DMS 273 (cell line): ENCODE results near the gene CEND1.

Source experiments
- DNase-seq: peaks from one replicate; lab custom pipeline; 2025; ENCODE audit not compliant: unreplicated experiment; lab: John Stamatoyannopoulos, UW

The CEND1 gene

GRCh38 chr11:827897-828192 is 38.0 kb upstream of the CEND1 start, which contains the start of gene CRACR2B:
Gene CRACR2B, plus strand, starts transcription at chr11:827919. Its CDS starts 689 bp downstream, at chr11:828608.
- peak; percentile 54 for DNase-seq

- no peak for DNase-seq
These were observed 37.4 kb upstream of the CEND1 start for GRCh38 chr11:827146-827896.

- DNase-seq = no peak
These were observed 36.9 kb upstream of the CEND1 start for GRCh38 chr11:826836-827145.

GRCh38 chr11:826227-826621 is 36.3 kb upstream of the CEND1 start:
- DNase-seq = no peak

GRCh38 chr11:825366-826226 is 35.7 kb upstream of the CEND1 start:
- DNase-seq = no peak

- no peak for DNase-seq
These were observed 35.1 kb upstream of the CEND1 start for GRCh38 chr11:824942-825341.

- DNase-seq = no peak
These were observed 34.5 kb upstream of the CEND1 start for GRCh38 chr11:824292-824880.

- no peak for DNase-seq
These were observed 33.8 kb upstream of the CEND1 start for GRCh38 chr11:823441-824291.

- peak; percentile 69 for DNase-seq
These were observed 31.9 kb upstream of the CEND1 start for GRCh38 chr11:821512-822371.

- no peak for DNase-seq
These were observed 31.0 kb upstream of the CEND1 start for GRCh38 chr11:820655-821511.

GRCh38 chr11:819943-820649 is 30.2 kb upstream of the CEND1 start:
- DNase-seq = peak; percentile 89

GRCh38 chr11:819129-819931 is 29.4 kb upstream of the CEND1 start:
- DNase-seq = peak; percentile 93

GRCh38 chr11:818396-819128 is 28.7 kb upstream of the CEND1 start, which contains the start of gene PNPLA2:
Gene PNPLA2, plus strand, starts transcription at chr11:818914. Its CDS starts 805 bp downstream, at chr11:819719.
- DNase-seq = no peak

GRCh38 chr11:816433-816779 is 26.5 kb upstream of the CEND1 start:
- DNase-seq = peak; percentile 44

GRCh38 chr11:815675-816432 is 26.0 kb upstream of the CEND1 start:
- no peak for DNase-seq

GRCh38 chr11:813456-814096 is 23.7 kb upstream of the CEND1 start:
- peak; percentile 55 for DNase-seq
